ENCODE results near the gene ARL3.

- no peak for TF ChIP-seq POLR2A (IDR thresholded peaks at IDR 0.05; ENCODE audit: low read length)
- TF ChIP-seq GATA1 (IDR thresholded peaks at IDR 0.05; ENCODE audit: low read depth, low read length): no peak
These were observed 38.3 kb downstream of the ARL3 start for GRCh38 chr10:102675666-102676533.

All from erythroblast (primary cell).